Measurements from ENCODE around the gene NOL9.

DNA sequence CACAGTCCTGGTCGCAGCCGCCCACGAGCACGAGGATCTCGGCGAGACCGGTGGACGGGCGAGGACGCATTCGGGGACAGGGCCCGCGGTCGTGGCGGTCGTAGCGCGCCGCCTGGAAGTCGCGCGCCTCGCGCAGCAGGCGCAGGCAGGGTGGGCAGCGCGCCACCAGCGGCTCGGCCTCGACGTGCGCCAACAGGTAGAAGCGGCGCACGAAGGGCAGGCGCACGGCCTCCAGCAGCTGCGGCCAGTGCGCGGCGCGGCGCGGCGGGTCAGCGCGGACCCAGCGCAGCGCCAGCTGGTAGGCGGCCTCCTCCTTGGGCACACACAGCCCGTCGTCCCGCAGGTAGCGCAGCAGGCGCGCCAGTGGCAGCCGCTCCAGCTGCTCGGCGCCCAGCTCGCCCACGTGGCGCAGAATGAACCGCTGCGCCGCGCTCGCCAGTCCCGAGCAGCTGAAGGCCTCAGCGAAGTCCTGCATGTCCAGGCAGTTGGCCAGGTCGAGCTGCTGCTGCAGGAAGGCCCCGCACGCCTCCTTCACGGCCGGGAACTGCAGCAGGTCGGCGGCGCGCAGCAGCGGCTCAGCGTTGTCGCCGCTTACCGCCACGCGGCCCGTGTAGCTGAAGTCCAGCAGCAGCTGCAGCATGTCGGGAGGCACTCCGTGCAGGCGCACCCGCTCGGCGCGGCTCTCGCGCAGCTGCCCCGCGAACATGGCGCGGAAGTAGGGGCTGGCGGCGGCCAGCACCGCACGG, 47.8 kb upstream of the NOL9 start:
- TF ChIP-seq, protein P1, sequence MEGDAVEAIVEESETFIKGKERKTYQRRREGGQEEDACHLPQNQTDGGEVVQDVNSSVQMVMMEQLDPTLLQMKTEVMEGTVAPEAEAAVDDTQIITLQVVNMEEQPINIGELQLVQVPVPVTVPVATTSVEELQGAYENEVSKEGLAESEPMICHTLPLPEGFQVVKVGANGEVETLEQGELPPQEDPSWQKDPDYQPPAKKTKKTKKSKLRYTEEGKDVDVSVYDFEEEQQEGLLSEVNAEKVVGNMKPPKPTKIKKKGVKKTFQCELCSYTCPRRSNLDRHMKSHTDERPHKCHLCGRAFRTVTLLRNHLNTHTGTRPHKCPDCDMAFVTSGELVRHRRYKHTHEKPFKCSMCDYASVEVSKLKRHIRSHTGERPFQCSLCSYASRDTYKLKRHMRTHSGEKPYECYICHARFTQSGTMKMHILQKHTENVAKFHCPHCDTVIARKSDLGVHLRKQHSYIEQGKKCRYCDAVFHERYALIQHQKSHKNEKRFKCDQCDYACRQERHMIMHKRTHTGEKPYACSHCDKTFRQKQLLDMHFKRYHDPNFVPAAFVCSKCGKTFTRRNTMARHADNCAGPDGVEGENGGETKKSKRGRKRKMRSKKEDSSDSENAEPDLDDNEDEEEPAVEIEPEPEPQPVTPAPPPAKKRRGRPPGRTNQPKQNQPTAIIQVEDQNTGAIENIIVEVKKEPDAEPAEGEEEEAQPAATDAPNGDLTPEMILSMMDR (conservative IDR thresholded peaks at IDR 0.05 in 1 of 2, IDR thresholded peaks at IDR 0.05 in 1 of 2; ENCODE audit: extremely low read depth in 1 of 2, insufficient read depth in 1 of 2, low read depth in 1 of 2, low read length in 2 of 2), result no peak
- TF ChIP-seq EZH2 (IDR thresholded peaks at IDR 0.05; ENCODE audit: borderline replicate concordance, low read length), result no peak

Data from mammary epithelial cell (primary cell).